Measurements from ENCODE around the gene MTX1.
"Not testable (repeated sequence)": the region's sequence is repeated elsewhere in the genome, so short reads cannot be mapped to it uniquely, and the experiment has no call there.

MTX1 gene

GRCh38 chr1:155208541-155209311 is at the start of gene MTX1:
Gene MTX1, plus strand, starts transcription at chr1:155208695. Its CDS starts 110 bp downstream, at chr1:155208805.
- peak; percentile 90 to 94 (median 91) for DNase-seq

DNA sequence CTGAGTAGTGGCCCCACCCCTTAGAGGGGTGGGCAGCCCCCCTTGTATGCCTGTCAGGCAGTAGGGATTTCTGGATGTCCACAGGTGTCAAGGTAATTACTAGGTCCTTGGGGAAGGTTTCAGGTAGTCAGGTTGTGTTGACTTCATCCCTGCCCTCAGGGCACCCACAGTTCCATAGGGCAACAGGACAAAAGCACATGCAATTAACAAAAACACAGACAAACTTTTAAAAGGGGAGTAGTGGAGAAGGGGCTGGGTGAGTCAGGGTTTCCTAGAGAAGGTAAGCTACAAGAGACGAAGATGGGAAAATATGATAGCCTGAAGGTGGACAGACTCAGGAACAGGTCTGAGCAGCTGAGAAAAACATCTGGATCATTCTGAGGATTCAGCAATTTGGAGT is 49.5 kb upstream of the MTX1 start:
- peak in 2 of 3 experiments; percentile 22 to 63 for DNase-seq

DNA sequence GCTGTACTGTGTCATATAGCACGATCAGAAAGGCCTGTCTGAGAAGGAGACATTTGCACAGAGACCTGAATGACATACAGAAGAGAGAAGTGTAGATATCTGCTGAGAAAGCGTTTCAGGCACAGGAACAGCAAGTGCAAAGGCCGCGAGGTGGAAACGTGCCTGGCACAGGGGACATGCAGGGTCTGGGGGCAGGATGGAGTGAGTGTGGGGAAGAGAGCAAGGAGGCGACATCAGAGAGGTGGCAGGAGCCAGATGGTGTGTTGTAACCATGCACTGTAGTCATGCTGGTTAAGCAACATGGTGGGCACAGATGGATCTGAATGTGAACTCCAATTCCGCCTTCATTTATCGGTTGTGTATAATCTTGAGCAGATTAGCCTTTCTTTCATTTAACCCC is 48.4 kb upstream of the MTX1 start:
- DNase-seq: no peak

DNA sequence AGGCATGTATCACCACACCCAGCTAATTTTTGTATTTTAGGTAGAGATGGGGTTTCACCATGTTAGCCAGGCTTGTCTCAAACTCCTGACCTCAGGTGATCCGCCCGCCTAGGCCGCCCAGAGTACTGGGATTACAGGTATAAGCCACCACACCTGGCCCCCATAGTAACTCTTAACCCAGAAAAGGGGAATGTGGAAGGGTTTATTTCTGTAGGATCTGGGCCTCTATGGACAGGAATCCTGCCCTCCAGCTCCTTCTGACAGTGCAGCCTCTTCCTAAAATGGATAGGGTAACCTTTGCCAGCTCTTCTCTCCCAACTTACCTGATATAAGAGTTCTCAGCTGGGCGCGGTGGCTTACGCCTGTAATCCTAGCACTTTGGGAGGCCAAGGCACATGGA is 45.9 kb upstream of the MTX1 start:
- not testable (repeated sequence) for DNase-seq

- DNase-seq: not testable (repeated sequence)
Observed at GRCh38 chr1:155163785-155164184, 44.7 kb upstream of the MTX1 start.

DNA sequence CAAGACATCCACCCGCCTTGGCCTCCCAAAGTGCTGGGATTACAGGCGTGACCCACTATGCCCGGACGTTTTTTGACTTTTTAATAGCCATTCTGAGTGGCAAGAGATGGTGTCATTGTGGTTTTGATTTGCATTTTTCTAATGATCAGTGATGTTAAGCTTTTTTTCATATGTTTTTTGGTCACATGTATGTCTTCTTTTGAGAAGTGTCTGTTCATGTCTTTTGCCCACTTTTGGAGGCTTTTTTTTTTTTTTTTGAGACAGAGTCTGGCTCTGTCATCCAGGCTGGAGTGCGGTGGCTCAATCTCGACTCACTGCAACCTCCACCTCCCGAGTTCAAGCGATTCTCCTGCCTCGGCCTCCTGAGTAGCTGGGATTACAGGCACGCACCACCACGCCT is 43.9 kb upstream of the MTX1 start:
- not testable (repeated sequence) for DNase-seq

GRCh38 chr1:155166051-155166470 is 42.4 kb upstream of the MTX1 start:
- no peak for DNase-seq

DNA sequence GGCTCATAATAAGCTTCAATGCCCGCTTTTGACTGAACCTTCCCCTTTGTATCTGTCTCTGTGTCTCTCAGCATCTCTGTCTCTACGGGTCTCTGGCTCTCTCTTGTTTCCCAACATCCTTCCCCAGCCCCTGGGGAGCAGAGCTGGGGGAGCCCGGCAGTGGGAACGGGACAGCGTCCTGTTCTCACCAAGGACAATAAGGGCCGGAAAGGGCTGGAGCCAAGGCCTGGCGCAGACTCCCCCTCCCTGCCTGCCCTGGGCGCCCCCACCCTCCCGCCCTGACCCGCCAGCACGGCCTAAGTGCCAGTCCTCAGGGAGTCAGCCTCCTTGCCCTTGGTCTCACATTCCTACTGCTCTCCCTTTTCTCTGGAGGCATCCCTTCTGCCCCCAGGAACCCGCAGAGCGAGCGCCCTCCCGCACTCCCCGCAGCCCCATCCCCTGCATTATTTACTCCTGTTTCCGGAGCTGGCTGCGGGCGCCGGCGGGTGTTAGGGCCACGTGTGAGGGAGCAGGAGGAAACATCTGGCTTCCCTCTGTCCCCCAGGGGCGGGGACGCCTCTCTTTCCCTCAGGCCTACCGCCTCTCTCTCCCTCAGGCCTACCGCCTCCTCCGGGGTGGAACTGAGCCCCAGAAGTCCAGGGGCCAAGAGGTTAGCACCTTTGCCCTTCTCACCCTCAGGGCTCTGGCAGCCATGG is 41.9 kb upstream of the MTX1 start:
- peak in 1 of 3 experiments; percentile 96 for DNase-seq

DNA sequence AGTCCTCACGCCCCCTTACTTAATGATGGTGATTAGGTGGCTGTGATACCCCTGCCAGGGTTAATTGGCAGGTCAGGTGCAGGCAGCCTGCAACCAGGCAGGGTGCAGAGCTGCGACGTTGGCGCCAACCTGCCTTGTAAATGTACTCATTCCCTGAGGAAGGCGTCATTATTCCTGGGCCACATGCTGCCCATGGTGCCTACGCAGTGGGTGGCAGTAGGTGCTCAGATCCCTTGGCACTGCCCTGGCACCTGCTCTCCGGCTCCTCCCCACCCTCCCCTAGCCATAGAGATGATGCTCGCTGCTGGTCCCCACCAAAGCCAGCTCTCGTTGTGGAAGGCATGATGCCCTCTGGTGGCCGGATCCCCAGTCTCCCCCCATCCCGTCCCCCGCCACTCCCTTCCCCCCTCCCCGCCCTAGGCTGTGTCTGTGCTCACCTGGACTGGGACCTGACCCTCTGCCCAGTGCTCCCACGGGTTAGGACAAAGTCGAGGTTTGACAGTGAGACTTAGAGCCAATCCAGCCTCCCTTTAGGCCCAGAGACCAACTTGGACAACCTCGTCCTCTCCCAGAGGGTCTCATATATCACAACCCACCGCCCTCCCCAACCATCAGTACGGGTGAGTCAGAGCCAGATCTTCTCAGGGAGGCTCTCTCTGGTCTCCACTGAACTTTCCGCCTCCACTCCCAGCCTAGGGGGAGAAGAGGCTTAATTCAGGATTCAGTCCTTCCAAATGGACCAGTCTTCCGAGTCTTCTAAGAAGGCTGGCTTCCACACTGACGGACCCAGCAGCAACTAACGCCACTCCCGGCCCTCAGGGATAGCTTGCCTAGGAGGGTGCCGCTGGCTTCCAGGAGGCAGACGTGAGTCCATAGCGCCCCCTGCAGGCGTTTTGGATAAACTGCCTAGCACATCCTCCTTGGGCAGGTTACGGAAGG is 41.1 kb upstream of the MTX1 start:
- peak; percentile 87 to 98 (median 96) for DNase-seq

GRCh38 chr1:155168105-155168445 is 40.4 kb upstream of the MTX1 start:
- not testable (repeated sequence) for DNase-seq

DNA sequence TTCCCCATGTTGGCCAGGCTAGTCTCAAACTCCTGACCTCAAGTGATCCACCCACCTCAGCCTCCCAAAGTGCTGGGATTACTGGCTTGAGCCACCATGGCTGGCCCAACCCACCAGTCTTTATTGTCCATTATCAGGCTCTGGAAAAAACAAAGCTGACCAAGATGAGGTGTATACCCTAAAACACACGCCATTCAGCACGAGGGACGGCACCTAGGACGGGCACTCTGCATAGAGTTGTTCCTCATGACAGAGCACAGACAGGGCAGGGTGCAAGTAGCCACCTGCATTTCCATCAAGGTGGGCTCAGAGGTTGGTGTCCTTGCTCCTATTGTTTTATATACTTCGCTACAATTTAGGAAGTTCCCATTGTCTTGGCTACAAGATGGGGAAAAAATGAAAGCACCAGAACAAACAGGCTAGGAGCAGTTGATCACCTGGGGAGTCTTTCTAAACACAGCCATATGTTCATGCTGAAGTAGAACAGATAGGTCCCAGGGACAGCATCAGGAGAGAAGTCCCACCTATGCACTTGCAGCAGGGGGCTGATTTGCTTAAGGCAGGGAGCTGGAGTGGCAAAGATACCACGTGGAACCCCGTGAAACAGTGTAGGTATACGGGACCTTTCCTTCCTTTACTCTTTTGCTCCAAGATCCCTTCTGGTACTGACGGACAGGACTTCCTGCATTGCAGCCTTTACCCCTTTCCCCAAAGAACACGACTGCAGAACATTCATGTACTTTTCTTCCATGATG is 39.9 kb upstream of the MTX1 start:
- DNase-seq: no peak

DNA sequence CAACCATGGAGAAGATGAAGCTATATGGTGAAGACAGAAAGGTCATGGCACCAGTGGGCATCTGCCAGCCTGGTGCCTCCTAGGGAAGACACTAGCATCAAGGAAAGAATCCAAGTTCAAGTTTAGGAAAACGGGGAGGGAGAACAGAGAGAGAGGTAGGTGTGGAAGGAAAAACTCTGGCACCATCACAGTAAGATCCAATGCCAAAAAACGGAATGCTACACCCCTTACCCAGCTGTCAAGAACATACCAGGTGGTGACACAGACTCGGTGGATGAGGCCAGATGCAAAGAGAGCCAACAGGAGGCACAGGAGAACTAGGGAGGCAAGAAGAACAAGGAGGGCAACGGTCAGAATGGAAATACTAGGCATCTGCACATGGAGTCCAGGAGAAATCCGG is 39.0 kb upstream of the MTX1 start:
- DNase-seq: no peak

DNA sequence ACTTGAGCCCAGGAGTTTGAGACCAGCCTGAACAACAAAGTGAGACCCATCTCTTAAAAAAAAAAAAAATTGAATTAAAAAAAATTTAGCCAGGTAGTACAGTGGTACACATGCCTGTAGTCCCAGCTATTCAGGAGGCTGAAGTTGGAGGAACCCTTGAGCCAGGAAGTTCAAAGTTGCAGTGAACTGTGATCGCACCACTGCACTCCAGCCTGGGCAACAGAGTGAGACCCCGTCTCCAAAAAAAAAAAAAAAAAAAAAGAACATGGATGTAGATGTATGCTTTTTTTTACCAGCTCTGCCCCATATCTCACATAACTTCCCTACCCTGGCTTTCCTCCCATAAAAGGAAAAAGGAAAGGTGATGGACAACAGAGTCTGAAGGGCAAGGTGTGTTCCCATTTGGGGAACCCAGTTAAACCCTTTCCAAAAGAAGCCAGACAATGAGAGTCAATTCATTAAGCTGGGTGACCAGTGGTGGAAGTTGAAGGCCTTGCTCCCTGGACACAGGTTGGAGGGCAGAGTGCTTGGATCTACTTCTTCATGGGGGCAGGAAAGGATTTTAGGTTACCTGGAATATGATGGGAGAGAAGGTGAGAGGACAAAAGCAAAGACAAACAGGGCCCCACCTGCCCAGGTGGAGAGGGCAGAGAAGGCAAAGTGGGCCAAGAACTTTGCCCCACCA is 38.3 kb upstream of the MTX1 start:
- DNase-seq: no peak

DNA sequence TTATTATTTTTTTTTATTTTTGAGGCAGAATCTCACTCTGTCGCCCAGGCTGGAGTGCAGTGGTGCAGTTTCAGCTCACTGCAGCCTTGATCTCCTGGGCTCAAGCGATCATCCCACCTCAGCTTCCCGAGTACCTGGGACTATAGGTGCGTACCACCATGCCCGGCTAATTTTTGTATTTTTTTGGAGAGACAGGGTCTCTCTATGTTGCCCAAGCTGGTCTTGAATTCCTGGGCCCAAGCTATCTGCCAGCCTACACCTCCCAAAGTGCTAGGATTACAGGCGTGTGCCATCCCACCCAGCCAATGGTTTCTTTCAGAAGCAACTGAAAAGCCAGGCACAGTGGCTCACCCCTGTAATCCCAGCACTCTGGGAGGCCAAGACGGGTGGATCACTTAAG is 37.7 kb upstream of the MTX1 start:
- no peak for DNase-seq

- no peak for DNase-seq
Observed at GRCh38 chr1:155171836-155172731, 36.4 kb upstream of the MTX1 start.

DNA sequence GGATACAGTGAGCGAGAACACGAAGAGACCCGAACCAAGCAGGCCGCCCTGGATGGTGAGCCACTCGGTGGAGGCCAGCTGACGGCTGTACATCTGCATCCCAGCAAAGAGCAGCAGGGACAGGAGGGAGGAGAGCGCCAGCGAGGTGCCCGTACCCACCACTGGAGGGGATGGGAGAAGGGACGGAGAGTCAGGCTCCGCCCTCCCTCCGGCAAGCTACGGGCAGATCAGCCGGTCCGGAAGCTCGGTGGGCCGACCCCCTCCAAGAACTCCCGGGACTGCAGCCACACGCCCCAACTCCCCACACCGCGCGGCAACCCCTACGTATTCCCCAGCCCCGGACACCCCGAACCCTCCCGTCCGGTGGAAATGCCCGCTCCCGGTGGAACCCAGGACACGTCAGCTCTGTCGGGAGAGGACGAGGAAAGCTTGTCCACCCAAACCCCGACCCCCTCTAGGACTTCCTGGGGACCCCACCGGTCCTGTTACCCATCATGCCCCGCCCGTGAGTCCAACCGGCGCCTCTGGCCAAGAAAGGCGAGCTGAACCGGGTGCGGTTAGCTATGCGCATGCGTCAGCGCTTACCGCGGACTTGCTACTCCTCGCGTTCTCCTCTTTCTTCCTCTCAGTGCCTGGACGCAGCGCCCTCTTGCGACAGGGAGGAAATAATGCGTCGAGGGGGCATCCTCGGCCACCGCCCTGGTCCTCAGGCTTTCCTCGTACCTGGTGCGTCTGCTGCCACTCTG is 35.6 kb upstream of the MTX1 start, which contains the start of gene KRTCAP2:
Gene KRTCAP2 (minus strand): TSS at position 573 of the 746 bp plus-strand sequence. CDS start 80 bp downstream, at position 493.
- peak; percentile 94 to 100 (median 98) for DNase-seq

DNA sequence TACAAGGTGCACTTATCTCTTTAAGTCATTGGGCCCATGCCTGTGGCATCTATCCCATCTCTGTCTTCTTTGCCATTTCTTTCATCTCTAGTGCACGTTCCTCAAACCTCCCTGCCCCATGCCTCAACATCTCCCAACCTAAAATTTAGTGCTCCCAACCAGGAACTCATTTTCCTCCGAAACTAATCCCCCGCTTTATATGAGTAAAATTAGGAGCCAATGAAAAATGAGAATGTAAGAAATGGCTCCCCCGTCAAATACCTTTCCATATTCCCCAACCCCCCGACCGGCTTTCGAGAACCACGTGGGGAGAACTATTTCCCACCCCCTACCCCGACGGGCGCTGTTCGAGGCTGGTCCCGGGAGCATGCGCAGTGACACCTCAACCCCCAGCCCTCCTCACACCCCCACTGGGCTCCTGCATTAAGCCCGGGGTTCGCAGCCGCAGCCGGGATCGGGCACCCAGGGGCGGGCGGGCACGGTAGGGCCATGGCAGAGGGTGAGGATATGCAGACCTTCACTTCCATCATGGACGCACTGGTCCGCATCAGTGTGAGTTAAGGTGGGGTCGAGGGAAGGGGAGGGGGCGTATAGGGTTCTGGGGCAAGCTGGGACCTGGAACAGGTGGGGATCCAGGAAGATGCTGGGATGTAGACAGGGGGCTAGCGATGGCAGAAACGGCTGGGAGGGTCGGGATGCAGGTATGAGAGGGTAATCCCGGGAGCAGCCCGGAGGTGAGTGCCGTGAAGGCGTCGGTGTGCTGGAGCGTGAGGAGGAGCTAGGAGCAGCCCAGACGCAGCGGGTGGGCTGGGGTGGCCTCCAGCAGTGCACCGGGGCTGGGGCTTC is 34.8 kb upstream of the MTX1 start, which contains the start of gene TRIM46:
Gene TRIM46 (plus strand): TSS at position 372 of the 846 bp plus-strand sequence. CDS start 118 bp downstream, at position 490.
- DNase-seq: peak; percentile 86 to 94 (median 89)
